GM12878 (cell line): ENCODE data around the gene PABPN1. TPM values are rescaled to one million over a fixed set of nuclear protein-coding genes. Genes with fewer than 3 reads are reported as not detected.

Experiments used
- BCL11A ChIP-seq: IDR thresholded peaks from 2 replicates; pipeline ENCODE4 v1.6.1; 2011; ENCODE audit warnings: low read depth, low read length
- BCLAF1 ChIP-seq: fragments of 450-650 bp; IDR thresholded peaks from 2 replicates; pipeline ENCODE4 v1.6.1; 2017; ENCODE audit warnings: antibody characterized with exemption, mild to moderate bottlenecking, moderate library complexity
- CEBPB ChIP-seq, 2 experiments: fragments of 150-350 bp in 1 of 2; IDR thresholded peaks; 2 replicates each; pipeline ENCODE4 v1.6.1; 2012 to 2014; ENCODE audit warnings: low read depth in 2 of 2, low read length in 2 of 2, borderline replicate concordance in 1 of 2, inconsistent platforms in 1 of 2
- CHD1 ChIP-seq: IDR thresholded peaks from 2 replicates; pipeline ENCODE4 v1.6.1; 2012; ENCODE audit warnings: low read depth, low read length, improper control_type of control experiment
- CREB1 ChIP-seq: IDR thresholded peaks from 2 replicates; pipeline ENCODE4 v1.6.1; 2012; ENCODE audit warnings: low read depth, mild to moderate bottlenecking, inconsistent platforms
- EGR1 ChIP-seq, 2 experiments: IDR thresholded peaks; 1 replicate in 1 of 2; 2 replicates in 1 of 2; pipeline ENCODE4 v1.6.1; 2011 to 2012; ENCODE audit warnings: low read depth in 2 of 2, low read length in 2 of 2, borderline replicate concordance in 1 of 2, mild to moderate bottlenecking in 1 of 2, moderate library complexity in 1 of 2
- FOXK2 ChIP-seq: fragments of 450-650 bp; IDR thresholded peaks from 2 replicates; pipeline ENCODE4 v1.6.1; 2017; ENCODE audit warnings: mild to moderate bottlenecking, moderate library complexity
- GABPA ChIP-seq: IDR thresholded peaks from 2 replicates; pipeline ENCODE4 v1.6.1; 2014; ENCODE audit warnings: antibody characterized with exemption, low read depth, mild to moderate bottlenecking, inconsistent platforms
- IKZF2 ChIP-seq, 2 experiments: fragments of 450-650 bp; IDR thresholded peaks; 2 replicates each; pipeline ENCODE4 v1.6.1; 2017; ENCODE audit warnings: mild to moderate bottlenecking in 2 of 2, moderate library complexity in 2 of 2
- NR2F1 ChIP-seq: fragments of 450-650 bp; conservative IDR thresholded peaks from 2 replicates; pipeline ENCODE4 v1.6.1; 2017; ENCODE audit warnings: mild to moderate bottlenecking
- PML ChIP-seq: IDR thresholded peaks from 2 replicates; pipeline ENCODE4 v1.6.1; 2012; ENCODE audit warnings: low read length, inconsistent platforms
- POU2F2 ChIP-seq: IDR thresholded peaks from 3 replicates; pipeline ENCODE4 v1.6.1; 2011; ENCODE audit warnings: low read depth, mild to moderate bottlenecking, low read length, borderline replicate concordance
- ZNF592 ChIP-seq: fragments of 450-650 bp; IDR thresholded peaks from 2 replicates; pipeline ENCODE4 v1.6.1; 2017; ENCODE audit warnings: mild to moderate bottlenecking, moderate library complexity
- polyA plus RNA-seq, 11 experiments: library from polyadenylated mRNA; depleted of rRNA in 4 of 11; unstranded in 6 of 11; stranded (reverse) in 5 of 11; fragments of >200 nt; fragmentation: Nextera tagmentation in 4 of 11; fragmentation: Illumina TruSeq in 1 of 11; extraction: Ambion mirVana in 4 of 11; extraction: Trizol in 1 of 11; gene quantifications; 1 replicate in 1 of 11; 2 replicates in 10 of 11; pipeline versions ENCODE4 v1.2.1 to v1.2.3, GENCODE V29; 2011 to 2016; ENCODE audit warnings: inconsistent platforms in 2 of 11, missing spikeins in 2 of 11, low read depth in 1 of 11
- total RNA-seq, 4 experiments: library from RNA; depleted of rRNA in 3 of 4; stranded (reverse); fragments of >200 nt in 3 of 4; fragmentation: Illumina TruSeq in 1 of 4; extraction: Trizol in 1 of 4; gene quantifications; 2 replicates each; pipeline versions ENCODE4 v1.2.1 to v1.2.3, GENCODE V29; 2013 to 2021
- TF ChIP-seq, protein P1 (sequence below): fragments of 450-650 bp; IDR thresholded peaks from 2 replicates; pipeline ENCODE4 v1.6.1; 2017; ENCODE audit warnings: mild to moderate bottlenecking
- TF ChIP-seq, protein P2 (sequence below): fragments of 450-650 bp; IDR thresholded peaks from 2 replicates; pipeline ENCODE4 v1.6.1; 2016; ENCODE audit warnings: mild to moderate bottlenecking, moderate library complexity, borderline replicate concordance

Gene PABPN1
- total and polyA plus RNA-seq, 10 of the 15 experiments (the other 5 are each of a cell fraction or from before 2014, with no cell fraction given) = 31.3 to 248 (median 103) TPM

GRCh38 chr14:23320584-23321571 is at the start of gene PABPN1 (continued):
- TF ChIP-seq BCLAF1 (no peak), FOXK2 (peak; percentile 57), EGR1 (IDR thresholded peaks at IDR 0.05; ENCODE audit: borderline replicate concordance in 1 of 2, low read depth in 2 of 2, low read length in 2 of 2) (no peak), CHD1 (no peak), POU2F2 (peak; percentile 57; the same call in 2 of the 3 replicates), IKZF2 (IDR thresholded peaks at IDR 0.05) (peak in 1 of 2 experiments; percentile 15; a peak in 2 of 4 replicates), BCL11A (no peak), GABPA (peak; percentile 83), PML (peak; percentile 85; the same call in 1 of the 2 replicates), NR2F1 (peak; percentile 88), ZNF592 (peak; percentile 3; the same call in 1 of the 2 replicates), CREB1 (peak; percentile 98), CEBPB (IDR thresholded peaks at IDR 0.05; ENCODE audit: borderline replicate concordance in 1 of 2, low read depth in 2 of 2, low read length in 2 of 2) (no peak)
- TF ChIP-seq, protein P1, sequence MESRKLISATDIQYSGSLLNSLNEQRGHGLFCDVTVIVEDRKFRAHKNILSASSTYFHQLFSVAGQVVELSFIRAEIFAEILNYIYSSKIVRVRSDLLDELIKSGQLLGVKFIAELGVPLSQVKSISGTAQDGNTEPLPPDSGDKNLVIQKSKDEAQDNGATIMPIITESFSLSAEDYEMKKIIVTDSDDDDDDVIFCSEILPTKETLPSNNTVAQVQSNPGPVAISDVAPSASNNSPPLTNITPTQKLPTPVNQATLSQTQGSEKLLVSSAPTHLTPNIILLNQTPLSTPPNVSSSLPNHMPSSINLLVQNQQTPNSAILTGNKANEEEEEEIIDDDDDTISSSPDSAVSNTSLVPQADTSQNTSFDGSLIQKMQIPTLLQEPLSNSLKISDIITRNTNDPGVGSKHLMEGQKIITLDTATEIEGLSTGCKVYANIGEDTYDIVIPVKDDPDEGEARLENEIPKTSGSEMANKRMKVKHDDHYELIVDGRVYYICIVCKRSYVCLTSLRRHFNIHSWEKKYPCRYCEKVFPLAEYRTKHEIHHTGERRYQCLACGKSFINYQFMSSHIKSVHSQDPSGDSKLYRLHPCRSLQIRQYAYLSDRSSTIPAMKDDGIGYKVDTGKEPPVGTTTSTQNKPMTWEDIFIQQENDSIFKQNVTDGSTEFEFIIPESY = no peak
- TF ChIP-seq, protein P2, sequence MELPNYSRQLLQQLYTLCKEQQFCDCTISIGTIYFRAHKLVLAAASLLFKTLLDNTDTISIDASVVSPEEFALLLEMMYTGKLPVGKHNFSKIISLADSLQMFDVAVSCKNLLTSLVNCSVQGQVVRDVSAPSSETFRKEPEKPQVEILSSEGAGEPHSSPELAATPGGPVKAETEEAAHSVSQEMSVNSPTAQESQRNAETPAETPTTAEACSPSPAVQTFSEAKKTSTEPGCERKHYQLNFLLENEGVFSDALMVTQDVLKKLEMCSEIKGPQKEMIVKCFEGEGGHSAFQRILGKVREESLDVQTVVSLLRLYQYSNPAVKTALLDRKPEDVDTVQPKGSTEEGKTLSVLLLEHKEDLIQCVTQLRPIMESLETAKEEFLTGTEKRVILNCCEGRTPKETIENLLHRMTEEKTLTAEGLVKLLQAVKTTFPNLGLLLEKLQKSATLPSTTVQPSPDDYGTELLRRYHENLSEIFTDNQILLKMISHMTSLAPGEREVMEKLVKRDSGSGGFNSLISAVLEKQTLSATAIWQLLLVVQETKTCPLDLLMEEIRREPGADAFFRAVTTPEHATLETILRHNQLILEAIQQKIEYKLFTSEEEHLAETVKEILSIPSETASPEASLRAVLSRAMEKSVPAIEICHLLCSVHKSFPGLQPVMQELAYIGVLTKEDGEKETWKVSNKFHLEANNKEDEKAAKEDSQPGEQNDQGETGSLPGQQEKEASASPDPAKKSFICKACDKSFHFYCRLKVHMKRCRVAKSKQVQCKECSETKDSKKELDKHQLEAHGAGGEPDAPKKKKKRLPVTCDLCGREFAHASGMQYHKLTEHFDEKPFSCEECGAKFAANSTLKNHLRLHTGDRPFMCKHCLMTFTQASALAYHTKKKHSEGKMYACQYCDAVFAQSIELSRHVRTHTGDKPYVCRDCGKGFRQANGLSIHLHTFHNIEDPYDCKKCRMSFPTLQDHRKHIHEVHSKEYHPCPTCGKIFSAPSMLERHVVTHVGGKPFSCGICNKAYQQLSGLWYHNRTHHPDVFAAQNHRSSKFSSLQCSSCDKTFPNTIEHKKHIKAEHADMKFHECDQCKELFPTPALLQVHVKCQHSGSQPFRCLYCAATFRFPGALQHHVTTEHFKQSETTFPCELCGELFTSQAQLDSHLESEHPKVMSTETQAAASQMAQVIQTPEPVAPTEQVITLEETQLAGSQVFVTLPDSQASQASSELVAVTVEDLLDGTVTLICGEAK = peak; percentile 79; the same call in 1 of the 2 replicates
